HEK293 (cell line): ENCODE results near the gene SPOCK1.

ENCODE experiments used
- CTCF ChIA-PET: fragments of 350-600 bp; formaldehyde crosslinking; extraction: SDS; loops from one replicate; lab custom pipeline; 2021; ENCODE audit warnings: antibody characterized with exemption; lab: Yijun Ruan, JAX
- POLR2A ChIA-PET: fragments of 300-600 bp; formaldehyde crosslinking; extraction: SDS; loops from one replicate; lab custom pipeline; 2020; ENCODE audit warnings: antibody characterized with exemption, inconsistent platforms; lab: Yijun Ruan, JAX
- H3K27ac ChIP-seq: fragments of 200-500 bp; sonication (Bioruptor generic); 2 replicates; pipeline ENCODE4 v1.5.1; 2014; ENCODE audit warnings: low read depth, low read length, control low read depth, inconsistent platforms; ENCODE audit errors: extremely low read depth
- H3K36me3 ChIP-seq, 2 experiments: fragments of 200-500 bp in 1 of 2; sonication (Bioruptor generic) in 1 of 2; 1 replicate in 1 of 2; 2 replicates in 1 of 2; pipeline ENCODE4 v1.5.1; 2014 to 2017; ENCODE audit warnings: inconsistent platforms in 2 of 2, low read length in 2 of 2; ENCODE audit not compliant: control insufficient read depth in 2 of 2, insufficient read depth in 1 of 2
- H3K4me1 ChIP-seq: fragments of 200-500 bp; sonication (Bioruptor generic); 2 replicates; pipeline ENCODE4 v1.5.1; 2014; ENCODE audit warnings: mild to moderate bottlenecking, low read length, inconsistent platforms; ENCODE audit not compliant: control insufficient read depth, insufficient read depth
- H3K4me3 ChIP-seq: 2 replicates; pipeline ENCODE4 v1.5.1; 2011; ENCODE audit warnings: low read depth, mild to moderate bottlenecking, control low read depth, low read length, moderate library complexity
- H3K9me3 ChIP-seq: fragments of 200-500 bp; sonication (Bioruptor generic); 2 replicates; pipeline ENCODE4 v1.5.1; 2014; ENCODE audit warnings: low read depth, low read length, inconsistent platforms; ENCODE audit not compliant: control insufficient read depth, insufficient read depth
- HOXA7 ChIP-seq: sonication (generic); formaldehyde crosslinking; IDR thresholded peaks from 2 replicates; pipeline ENCODE4 v1.8.1; 2022; ENCODE audit warnings: missing genetic modification reagents, borderline replicate concordance
- KLF1 ChIP-seq: fragments of 450-650 bp; formaldehyde crosslinking; IDR thresholded peaks from 2 replicates; pipeline ENCODE4 v1.5.1; 2016; ENCODE audit warnings: missing biosample characterization, missing genetic modification characterization
- KLF10 ChIP-seq: fragments of 450-650 bp; IDR thresholded peaks from 2 replicates; pipeline ENCODE4 v1.5.1; 2018; ENCODE audit warnings: missing biosample characterization, mild to moderate bottlenecking, missing genetic modification characterization
- KLF7 ChIP-seq: fragments of 450-650 bp; formaldehyde crosslinking; IDR thresholded peaks from 2 replicates; pipeline ENCODE4 v1.5.1; 2016; ENCODE audit warnings: missing biosample characterization, missing genetic modification characterization, borderline replicate concordance
- KLF8 ChIP-seq: fragments of 450-650 bp; formaldehyde crosslinking; IDR thresholded peaks from 2 replicates; pipeline ENCODE4 v1.5.1; 2016; ENCODE audit warnings: missing biosample characterization, missing genetic modification characterization
- MZF1 ChIP-seq: fragments of 450-650 bp; formaldehyde crosslinking; IDR thresholded peaks from 2 replicates; pipeline ENCODE4 v1.5.1; 2017; ENCODE audit warnings: missing biosample characterization, missing genetic modification characterization, borderline replicate concordance
- SALL2 ChIP-seq: fragments of 450-650 bp; formaldehyde crosslinking; IDR thresholded peaks from 2 replicates; pipeline ENCODE4 v1.5.0; 2017; ENCODE audit warnings: missing biosample characterization, mild to moderate bottlenecking, missing genetic modification characterization, borderline replicate concordance
- SCRT2 ChIP-seq: fragments of 450-650 bp; formaldehyde crosslinking; IDR thresholded peaks from 2 replicates; pipeline ENCODE4 v1.5.1; 2016; ENCODE audit warnings: missing biosample characterization, missing genetic modification characterization
- TRIM28 ChIP-seq: IDR thresholded peaks from 2 replicates; pipeline ENCODE4 v1.6.1; 2011; ENCODE audit warnings: low read length, control low read depth, borderline replicate concordance
- ZBTB21 ChIP-seq: fragments of 450-650 bp; formaldehyde crosslinking; IDR thresholded peaks from 2 replicates; pipeline ENCODE4 v1.5.1; 2017; ENCODE audit warnings: missing biosample characterization, missing genetic modification characterization
- ZBTB7A ChIP-seq: fragments of 450-650 bp; formaldehyde crosslinking; IDR thresholded peaks from 2 replicates; pipeline ENCODE4 v1.5.1; 2016; ENCODE audit warnings: low read depth, missing biosample characterization, missing genetic modification characterization
- ZNF114 ChIP-seq: fragments of 450-650 bp; formaldehyde crosslinking; IDR thresholded peaks from 2 replicates; pipeline ENCODE4 v1.5.0; 2017; ENCODE audit warnings: missing biosample characterization, missing genetic modification characterization
- ZNF169 ChIP-seq: fragments of 450-650 bp; formaldehyde crosslinking; IDR thresholded peaks from 2 replicates; pipeline ENCODE4 v1.5.1; 2016; ENCODE audit warnings: missing biosample characterization, missing genetic modification characterization
- ZNF2 ChIP-seq: fragments of 450-650 bp; formaldehyde crosslinking; IDR thresholded peaks from 2 replicates; pipeline ENCODE4 v1.5.1; 2016; ENCODE audit warnings: missing biosample characterization, missing genetic modification characterization
- ZNF274 ChIP-seq, 2 experiments: fragments of 200-500 bp in 1 of 2; fragments of 450-650 bp in 1 of 2; sonication (Bioruptor generic) in 1 of 2; formaldehyde crosslinking in 1 of 2; IDR thresholded peaks; 2 replicates each; pipeline versions ENCODE4 v1.5.1 to v1.6.1; 2014 to 2016; ENCODE audit warnings: borderline replicate concordance in 1 of 2, inconsistent platforms in 1 of 2, low read length in 1 of 2, missing biosample characterization in 1 of 2, missing genetic modification characterization in 1 of 2
- ZNF335 ChIP-seq: fragments of 450-650 bp; formaldehyde crosslinking; conservative IDR thresholded peaks from 2 replicates; pipeline ENCODE4 v1.5.1; 2016; ENCODE audit warnings: missing biosample characterization, missing genetic modification characterization
- ZNF394 ChIP-seq: fragments of 450-650 bp; formaldehyde crosslinking; IDR thresholded peaks from 2 replicates; pipeline ENCODE4 v1.5.1; 2016; ENCODE audit warnings: missing biosample characterization, missing genetic modification characterization, mild to moderate bottlenecking, moderate library complexity, borderline replicate concordance
- ZNF433 ChIP-seq: fragments of 450-650 bp; formaldehyde crosslinking; IDR thresholded peaks from 2 replicates; pipeline ENCODE4 v1.5.1; 2016; ENCODE audit warnings: missing biosample characterization, missing genetic modification characterization, low read depth
- ZNF544 ChIP-seq: fragments of 450-650 bp; formaldehyde crosslinking; IDR thresholded peaks from 2 replicates; pipeline ENCODE4 v1.5.0; 2017; ENCODE audit warnings: missing biosample characterization, missing genetic modification characterization
- ZNF621 ChIP-seq: fragments of 450-650 bp; formaldehyde crosslinking; IDR thresholded peaks from 2 replicates; pipeline ENCODE4 v1.5.1; 2017; ENCODE audit warnings: missing biosample characterization, missing genetic modification characterization
- ZNF701 ChIP-seq: fragments of 450-650 bp; formaldehyde crosslinking; IDR thresholded peaks from 2 replicates; pipeline ENCODE4 v1.5.1; 2016; ENCODE audit warnings: missing biosample characterization, missing genetic modification characterization
- ZNF785 ChIP-seq: fragments of 450-650 bp; formaldehyde crosslinking; IDR thresholded peaks from 2 replicates; pipeline ENCODE4 v1.5.1; 2016; ENCODE audit warnings: missing biosample characterization, missing genetic modification characterization
- ZSCAN23 ChIP-seq: fragments of 450-650 bp; formaldehyde crosslinking; IDR thresholded peaks from 2 replicates; pipeline ENCODE4 v1.5.1; 2016; ENCODE audit warnings: missing biosample characterization, missing genetic modification characterization
- TF ChIP-seq, protein P1 (sequence below): fragments of 450-650 bp; formaldehyde crosslinking; IDR thresholded peaks from 2 replicates; pipeline ENCODE4 v1.5.1; 2017; ENCODE audit warnings: missing biosample characterization, mild to moderate bottlenecking, missing genetic modification characterization, moderate library complexity
- TF ChIP-seq, protein P2 (sequence below): fragments of 450-650 bp; formaldehyde crosslinking; IDR thresholded peaks from 2 replicates; pipeline ENCODE4 v1.5.1; 2016; ENCODE audit warnings: missing biosample characterization, missing genetic modification characterization, low read depth
- TF ChIP-seq, protein P3 (sequence below): fragments of 450-650 bp; IDR thresholded peaks from 2 replicates; pipeline ENCODE4 v1.5.1; 2018; ENCODE audit warnings: missing biosample characterization, mild to moderate bottlenecking, missing genetic modification characterization
- TF ChIP-seq, protein P4 (sequence below): fragments of 450-650 bp; formaldehyde crosslinking; IDR thresholded peaks from 2 replicates; pipeline ENCODE4 v1.5.1; 2016; ENCODE audit warnings: missing biosample characterization, missing genetic modification characterization

Gene SPOCK1

DNA sequence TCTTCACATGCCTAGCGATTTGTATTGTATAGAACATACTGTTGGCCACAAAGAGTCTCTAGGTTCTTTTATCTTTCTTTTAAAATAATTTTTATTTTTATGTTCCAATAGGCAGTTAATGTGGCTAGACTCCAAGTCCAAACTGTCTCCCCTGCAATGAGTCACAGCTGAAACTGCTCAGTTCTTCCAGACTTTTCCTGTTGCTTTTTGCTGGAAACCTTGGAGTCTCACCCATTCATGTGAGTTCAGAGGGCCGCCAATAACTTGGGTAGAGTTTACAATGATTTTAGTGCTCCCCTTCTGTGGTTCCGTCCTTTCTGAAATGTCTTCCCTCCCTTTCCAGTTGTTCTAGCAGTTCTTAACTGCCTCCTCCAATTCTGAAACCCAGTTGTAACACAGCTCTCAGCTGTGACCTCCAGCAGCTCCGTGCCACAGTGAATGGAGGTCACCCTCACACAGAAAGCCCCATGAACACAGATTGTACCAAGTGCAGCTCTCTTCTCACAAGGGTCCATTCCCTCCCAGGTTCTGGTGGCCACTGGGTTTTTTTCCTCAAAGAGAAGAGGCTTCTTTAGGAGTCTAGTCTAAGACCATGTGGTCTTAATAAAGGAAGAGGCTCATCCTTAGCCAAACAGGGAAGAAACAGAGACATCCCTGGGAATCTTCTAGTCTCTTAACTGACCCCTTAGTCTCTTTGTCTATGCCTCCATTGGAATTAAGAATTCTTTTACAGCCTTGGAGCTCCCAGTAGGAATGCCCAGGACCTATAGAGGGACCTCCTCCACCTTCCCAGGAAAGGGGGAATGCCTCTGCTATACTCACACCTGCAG, 198.5 kb downstream of the SPOCK1 start:
- CTCF ChIA-PET = interaction anchor here (0.5 to 1.6 kb wide), 3 partner anchors 20 to 51 kb away, joined by 3 to 5 read pairs (median 3); no protein-coding TSS in a partner anchor
- Histone ChIP-seq H3K4me3 (no peak overlapping the region), H3K9me3 (no peaks in the 10 kb centered on the region), H3K36me3 (no peaks in the 10 kb centered on the region), H3K4me1 (no peaks in the 10 kb centered on the region), H3K27ac (no peak overlapping the region)
- TF ChIP-seq ZNF544 (tag by site-specific recombination) (no peak), KLF7 (no peak), ZNF621 (tag by site-specific recombination) (no peak), SCRT2 (tag by site-specific recombination) (no peak), KLF1 (tag by site-specific recombination) (no peak), ZNF114 (tag by site-specific recombination) (no peak), ZNF785 (tag by site-specific recombination) (no peak), HOXA7 (CRISPR knock-in tag) (no peak), ZNF433 (no peak), ZNF335 (tag by site-specific recombination) (no peak), TRIM28 (no peak), MZF1 (tag by site-specific recombination) (no peak), ZNF701 (tag by site-specific recombination) (no peak)
- POLR2A ChIA-PET = no interaction called here

DNA sequence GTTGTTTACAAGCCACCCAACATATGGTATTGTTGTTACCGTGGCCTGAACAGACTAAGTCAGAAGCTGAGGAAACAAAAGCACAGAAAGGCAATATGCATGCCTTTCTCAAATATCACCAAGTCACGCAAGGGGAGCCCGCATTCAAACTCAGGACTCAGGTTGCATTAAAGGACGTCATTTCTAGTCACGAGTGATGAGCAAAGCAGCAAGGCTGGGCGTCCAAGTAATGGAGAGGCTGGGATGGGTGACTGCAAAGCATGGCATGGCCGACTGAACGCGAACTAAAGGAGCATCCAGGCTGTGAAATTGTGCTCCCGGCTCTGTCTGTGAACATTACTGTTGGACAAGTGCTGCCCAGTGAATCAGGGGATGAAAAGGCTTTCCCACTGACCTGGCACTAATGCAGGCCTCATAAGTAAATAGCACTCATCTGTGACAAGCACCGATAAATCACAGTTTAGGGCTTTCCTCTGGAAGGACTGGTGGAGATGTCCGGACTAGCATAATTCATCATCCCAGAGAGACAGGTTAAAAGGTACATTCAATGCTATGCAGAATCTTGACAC, 202.8 kb downstream of the SPOCK1 start:
- H3K4me1 ChIP-seq = peaks cover 4% of the 10 kb centered on the region
- ChIA-PET CTCF (interaction anchor here (0.6 to 1.3 kb wide), 4 partner anchors 21 to 1413 kb away, joined by 3 to 4 read pairs (median 3); no protein-coding TSS in a partner anchor), POLR2A (no interaction called here)
- H3K27ac ChIP-seq = no peak overlapping the region
- H3K36me3 ChIP-seq = no peaks in the 10 kb centered on the region
- no peak overlapping the region for H3K4me3 ChIP-seq
- no peaks in the 10 kb centered on the region for H3K9me3 ChIP-seq
- TF ChIP-seq, protein P1, sequence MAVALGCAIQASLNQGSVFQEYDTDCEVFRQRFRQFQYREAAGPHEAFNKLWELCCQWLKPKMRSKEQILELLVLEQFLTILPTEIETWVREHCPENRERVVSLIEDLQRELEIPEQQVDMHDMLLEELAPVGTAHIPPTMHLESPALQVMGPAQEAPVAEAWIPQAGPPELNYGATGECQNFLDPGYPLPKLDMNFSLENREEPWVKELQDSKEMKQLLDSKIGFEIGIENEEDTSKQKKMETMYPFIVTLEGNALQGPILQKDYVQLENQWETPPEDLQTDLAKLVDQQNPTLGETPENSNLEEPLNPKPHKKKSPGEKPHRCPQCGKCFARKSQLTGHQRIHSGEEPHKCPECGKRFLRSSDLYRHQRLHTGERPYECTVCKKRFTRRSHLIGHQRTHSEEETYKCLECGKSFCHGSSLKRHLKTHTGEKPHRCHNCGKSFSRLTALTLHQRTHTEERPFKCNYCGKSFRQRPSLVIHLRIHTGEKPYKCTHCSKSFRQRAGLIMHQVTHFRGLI (tag by site-specific recombination) = peak; percentile 77; the same call in 1 of the 2 replicates
- TF ChIP-seq SALL2 (tag by site-specific recombination) = no peak
- peak; percentile 39; the same call in 1 of the 2 replicates for TF ChIP-seq ZNF394
- 0 out of 2 replicates have a peak, but pooled peaks have one; percentile 33 for TF ChIP-seq ZNF2 (tag by site-specific recombination)
- TF ChIP-seq, protein P2, sequence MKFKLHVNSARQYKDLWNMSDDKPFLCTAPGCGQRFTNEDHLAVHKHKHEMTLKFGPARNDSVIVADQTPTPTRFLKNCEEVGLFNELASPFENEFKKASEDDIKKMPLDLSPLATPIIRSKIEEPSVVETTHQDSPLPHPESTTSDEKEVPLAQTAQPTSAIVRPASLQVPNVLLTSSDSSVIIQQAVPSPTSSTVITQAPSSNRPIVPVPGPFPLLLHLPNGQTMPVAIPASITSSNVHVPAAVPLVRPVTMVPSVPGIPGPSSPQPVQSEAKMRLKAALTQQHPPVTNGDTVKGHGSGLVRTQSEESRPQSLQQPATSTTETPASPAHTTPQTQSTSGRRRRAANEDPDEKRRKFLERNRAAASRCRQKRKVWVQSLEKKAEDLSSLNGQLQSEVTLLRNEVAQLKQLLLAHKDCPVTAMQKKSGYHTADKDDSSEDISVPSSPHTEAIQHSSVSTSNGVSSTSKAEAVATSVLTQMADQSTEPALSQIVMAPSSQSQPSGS (tag by site-specific recombination) = peak; percentile 53; the same call in 1 of the 2 replicates
- no peak for TF ChIP-seq ZBTB7A
- peak; percentile 91 for TF ChIP-seq ZBTB21 (tag by site-specific recombination)
- TF ChIP-seq, protein P3, sequence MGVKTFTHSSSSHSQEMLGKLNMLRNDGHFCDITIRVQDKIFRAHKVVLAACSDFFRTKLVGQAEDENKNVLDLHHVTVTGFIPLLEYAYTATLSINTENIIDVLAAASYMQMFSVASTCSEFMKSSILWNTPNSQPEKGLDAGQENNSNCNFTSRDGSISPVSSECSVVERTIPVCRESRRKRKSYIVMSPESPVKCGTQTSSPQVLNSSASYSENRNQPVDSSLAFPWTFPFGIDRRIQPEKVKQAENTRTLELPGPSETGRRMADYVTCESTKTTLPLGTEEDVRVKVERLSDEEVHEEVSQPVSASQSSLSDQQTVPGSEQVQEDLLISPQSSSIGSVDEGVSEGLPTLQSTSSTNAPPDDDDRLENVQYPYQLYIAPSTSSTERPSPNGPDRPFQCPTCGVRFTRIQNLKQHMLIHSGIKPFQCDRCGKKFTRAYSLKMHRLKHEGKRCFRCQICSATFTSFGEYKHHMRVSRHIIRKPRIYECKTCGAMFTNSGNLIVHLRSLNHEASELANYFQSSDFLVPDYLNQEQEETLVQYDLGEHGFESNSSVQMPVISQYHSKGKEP (tag by site-specific recombination) = peak; percentile 70
- peak; percentile 50 for TF ChIP-seq KLF8 (tag by site-specific recombination)
- TF ChIP-seq KLF10 = no peak
- TF ChIP-seq ZNF169 = no peak
- TF ChIP-seq SCRT2 (tag by site-specific recombination) = peak; percentile 65
- TF ChIP-seq, protein P4, sequence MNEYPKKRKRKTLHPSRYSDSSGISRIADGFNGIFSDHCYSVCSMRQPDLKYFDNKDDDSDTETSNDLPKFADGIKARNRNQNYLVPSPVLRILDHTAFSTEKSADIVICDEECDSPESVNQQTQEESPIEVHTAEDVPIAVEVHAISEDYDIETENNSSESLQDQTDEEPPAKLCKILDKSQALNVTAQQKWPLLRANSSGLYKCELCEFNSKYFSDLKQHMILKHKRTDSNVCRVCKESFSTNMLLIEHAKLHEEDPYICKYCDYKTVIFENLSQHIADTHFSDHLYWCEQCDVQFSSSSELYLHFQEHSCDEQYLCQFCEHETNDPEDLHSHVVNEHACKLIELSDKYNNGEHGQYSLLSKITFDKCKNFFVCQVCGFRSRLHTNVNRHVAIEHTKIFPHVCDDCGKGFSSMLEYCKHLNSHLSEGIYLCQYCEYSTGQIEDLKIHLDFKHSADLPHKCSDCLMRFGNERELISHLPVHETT (tag by site-specific recombination) = peak; percentile 17; the same call in 1 of the 2 replicates
- TF ChIP-seq ZSCAN23 (tag by site-specific recombination) = 0 out of 2 replicates have a peak, but pooled peaks have one; percentile 30
- TF ChIP-seq ZNF274 (IDR thresholded peaks at IDR 0.05; ENCODE audit: low read length) = no peak
- TF ChIP-seq ZNF274 (tag by site-specific recombination; IDR thresholded peaks at IDR 0.05; ENCODE audit: borderline replicate concordance) = no peak
